ENCODE results near the gene FER1L5. TPM values are rescaled to one million over a fixed set of nuclear protein-coding genes. Genes with fewer than 3 reads are reported as not detected.

Gene FER1L5
- polyA plus RNA-seq, 1 of the 3 experiments (the other 2 are of a cell fraction), result 0.02 TPM

DNA sequence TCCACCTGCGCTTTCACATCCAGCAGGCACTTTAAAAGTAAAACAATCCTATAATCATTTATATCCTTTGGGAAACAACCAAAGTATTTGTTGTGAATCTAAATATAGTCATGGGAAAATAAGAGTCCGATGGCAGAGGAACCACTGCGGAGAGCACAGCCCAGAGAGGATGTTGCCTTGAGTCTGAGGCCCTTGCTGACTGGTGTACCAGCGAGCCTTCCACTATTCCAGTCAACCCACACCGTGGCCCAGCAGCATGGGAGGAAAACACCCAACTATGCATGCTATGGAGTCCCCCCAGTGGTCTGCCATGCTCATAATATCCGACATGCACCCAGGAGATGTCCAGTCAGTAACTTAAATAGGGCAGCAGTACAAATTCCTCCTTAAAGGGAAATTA is 26.0 kb upstream of the FER1L5 start:
- Histone ChIP-seq H3K27me3 (ENCODE audit: insufficient read depth) (no peaks in the 10 kb centered on the region), H3K27ac (ENCODE audit: low read depth in 2 of 2, low read length in 1 of 2) (no peak overlapping the region), H2AFZ (ENCODE audit: low read depth) (no peak overlapping the region), H3K36me3 (replicated peaks in 1 of 2; ENCODE audit: control insufficient read depth in 1 of 2, insufficient read depth in 2 of 2, low read length in 1 of 2) (peaks cover 43% of the 10 kb centered on the region in 2 experiments), H3K4me2 (no peak overlapping the region), H3K79me2 (ENCODE audit: insufficient read depth) (peaks cover 29% of the 10 kb centered on the region), H3K9ac (no peak overlapping the region), H3F3A (replicated peaks; ENCODE audit: insufficient read depth) (no peaks in the 10 kb centered on the region), H3K9me2 (no peaks in the 10 kb centered on the region), H4K20me1 (ENCODE audit: insufficient read depth) (no peaks in the 10 kb centered on the region), H3K4me1 (ENCODE audit: control insufficient read depth in 1 of 2, insufficient read depth in 2 of 2, low read depth in 1 of 2, low read length in 1 of 2) (no peaks in the 10 kb centered on the region), H3K9me3 (no peaks in the 10 kb centered on the region), H3K4me3 (ENCODE audit: low read depth in 2 of 2, low read length in 1 of 2) (no peak overlapping the region)
- no peak for TF ChIP-seq ELF1 (IDR thresholded peaks at IDR 0.05)
- TF ChIP-seq, protein P1, sequence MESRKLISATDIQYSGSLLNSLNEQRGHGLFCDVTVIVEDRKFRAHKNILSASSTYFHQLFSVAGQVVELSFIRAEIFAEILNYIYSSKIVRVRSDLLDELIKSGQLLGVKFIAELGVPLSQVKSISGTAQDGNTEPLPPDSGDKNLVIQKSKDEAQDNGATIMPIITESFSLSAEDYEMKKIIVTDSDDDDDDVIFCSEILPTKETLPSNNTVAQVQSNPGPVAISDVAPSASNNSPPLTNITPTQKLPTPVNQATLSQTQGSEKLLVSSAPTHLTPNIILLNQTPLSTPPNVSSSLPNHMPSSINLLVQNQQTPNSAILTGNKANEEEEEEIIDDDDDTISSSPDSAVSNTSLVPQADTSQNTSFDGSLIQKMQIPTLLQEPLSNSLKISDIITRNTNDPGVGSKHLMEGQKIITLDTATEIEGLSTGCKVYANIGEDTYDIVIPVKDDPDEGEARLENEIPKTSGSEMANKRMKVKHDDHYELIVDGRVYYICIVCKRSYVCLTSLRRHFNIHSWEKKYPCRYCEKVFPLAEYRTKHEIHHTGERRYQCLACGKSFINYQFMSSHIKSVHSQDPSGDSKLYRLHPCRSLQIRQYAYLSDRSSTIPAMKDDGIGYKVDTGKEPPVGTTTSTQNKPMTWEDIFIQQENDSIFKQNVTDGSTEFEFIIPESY (IDR thresholded peaks at IDR 0.05; ENCODE audit: borderline replicate concordance, low read depth), result no peak
- no peak for TF ChIP-seq MXI1 (IDR thresholded peaks at IDR 0.05; ENCODE audit: low read depth, low read length)
- no peak for TF ChIP-seq TAF1 (IDR thresholded peaks at IDR 0.05; ENCODE audit: borderline replicate concordance, low read depth, low read length)
- no peak for TF ChIP-seq GATA2 (CRISPR knock-in tag; IDR thresholded peaks at IDR 0.05)
- no peak for TF ChIP-seq RCOR1 (IDR thresholded peaks at IDR 0.05; ENCODE audit: low read length)
- no peak for TF ChIP-seq EZH2phosphoT487 (IDR thresholded peaks at IDR 0.05; ENCODE audit: borderline replicate concordance, low read depth)
- no peak for TF ChIP-seq MEF2A (IDR thresholded peaks at IDR 0.05; ENCODE audit: borderline replicate concordance, low read depth)
- no peak for TF ChIP-seq FOXJ3 (CRISPR knock-in tag; IDR thresholded peaks at IDR 0.05)
- TF ChIP-seq TEAD4 (IDR thresholded peaks at IDR 0.05; ENCODE audit: borderline replicate concordance, insufficient read depth), result no peak
- TF ChIP-seq SIN3A (IDR thresholded peaks at IDR 0.05; ENCODE audit: borderline replicate concordance, low read depth, low read length), result no peak
- TF ChIP-seq NFIC (IDR thresholded peaks at IDR 0.05; ENCODE audit: borderline replicate concordance), result no peak
- TF ChIP-seq, protein P2, sequence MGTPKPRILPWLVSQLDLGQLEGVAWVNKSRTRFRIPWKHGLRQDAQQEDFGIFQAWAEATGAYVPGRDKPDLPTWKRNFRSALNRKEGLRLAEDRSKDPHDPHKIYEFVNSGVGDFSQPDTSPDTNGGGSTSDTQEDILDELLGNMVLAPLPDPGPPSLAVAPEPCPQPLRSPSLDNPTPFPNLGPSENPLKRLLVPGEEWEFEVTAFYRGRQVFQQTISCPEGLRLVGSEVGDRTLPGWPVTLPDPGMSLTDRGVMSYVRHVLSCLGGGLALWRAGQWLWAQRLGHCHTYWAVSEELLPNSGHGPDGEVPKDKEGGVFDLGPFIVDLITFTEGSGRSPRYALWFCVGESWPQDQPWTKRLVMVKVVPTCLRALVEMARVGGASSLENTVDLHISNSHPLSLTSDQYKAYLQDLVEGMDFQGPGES (IDR thresholded peaks at IDR 0.05; ENCODE audit: low read depth, low read length), result no peak
- CTCF ChIA-PET, result interaction anchor here (1.2 kb wide), 1 partner anchor 208 kb away, joined by 3 read pairs; no protein-coding TSS in a partner anchor
- 94% methylated on average over 6 of the region's 6 CpGs for WGBS (ENCODE audit: low lambda C conversion rate)
- DNase-seq, result no peak
- POLR2A ChIA-PET, result no interaction called here

DNA sequence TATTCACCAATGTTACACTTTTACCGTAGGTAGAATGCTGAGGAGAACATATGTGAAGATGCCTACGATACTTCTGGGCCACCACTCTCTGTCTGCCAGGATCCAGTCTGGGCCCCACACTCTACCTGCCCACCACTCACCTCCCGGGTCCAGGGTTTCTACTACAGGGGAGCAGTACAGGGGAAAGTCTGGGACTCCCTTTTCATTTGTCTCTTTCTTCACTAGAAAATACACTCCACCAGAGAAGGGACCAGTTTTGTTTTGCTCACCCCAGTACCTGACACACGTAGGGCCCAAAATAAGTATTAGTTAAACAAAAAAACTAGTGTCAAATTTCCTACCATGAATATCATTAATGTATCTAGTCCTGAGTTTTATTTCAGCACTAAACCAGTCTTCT is 25.6 kb upstream of the FER1L5 start:
- CTCF ChIA-PET, result no interaction called here
- no peak for TF ChIP-seq GATA2 (CRISPR knock-in tag; IDR thresholded peaks at IDR 0.05)
- no peak for TF ChIP-seq NRF1 (IDR thresholded peaks at IDR 0.05; ENCODE audit: low read depth, low read length)
- TF ChIP-seq, protein P3, sequence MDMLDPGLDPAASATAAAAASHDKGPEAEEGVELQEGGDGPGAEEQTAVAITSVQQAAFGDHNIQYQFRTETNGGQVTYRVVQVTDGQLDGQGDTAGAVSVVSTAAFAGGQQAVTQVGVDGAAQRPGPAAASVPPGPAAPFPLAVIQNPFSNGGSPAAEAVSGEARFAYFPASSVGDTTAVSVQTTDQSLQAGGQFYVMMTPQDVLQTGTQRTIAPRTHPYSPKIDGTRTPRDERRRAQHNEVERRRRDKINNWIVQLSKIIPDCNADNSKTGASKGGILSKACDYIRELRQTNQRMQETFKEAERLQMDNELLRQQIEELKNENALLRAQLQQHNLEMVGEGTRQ (IDR thresholded peaks at IDR 0.05; ENCODE audit: borderline replicate concordance, low read depth, low read length), result no peak
- no peak for TF ChIP-seq MEF2A (IDR thresholded peaks at IDR 0.05; ENCODE audit: borderline replicate concordance, low read depth)
- TF ChIP-seq ELF1 (IDR thresholded peaks at IDR 0.05), result no peak
- no peak for TF ChIP-seq EP300 (IDR thresholded peaks at IDR 0.05; ENCODE audit: borderline replicate concordance in 1 of 2, low read depth in 1 of 2, low read length in 1 of 2)
- TF ChIP-seq, protein P4, sequence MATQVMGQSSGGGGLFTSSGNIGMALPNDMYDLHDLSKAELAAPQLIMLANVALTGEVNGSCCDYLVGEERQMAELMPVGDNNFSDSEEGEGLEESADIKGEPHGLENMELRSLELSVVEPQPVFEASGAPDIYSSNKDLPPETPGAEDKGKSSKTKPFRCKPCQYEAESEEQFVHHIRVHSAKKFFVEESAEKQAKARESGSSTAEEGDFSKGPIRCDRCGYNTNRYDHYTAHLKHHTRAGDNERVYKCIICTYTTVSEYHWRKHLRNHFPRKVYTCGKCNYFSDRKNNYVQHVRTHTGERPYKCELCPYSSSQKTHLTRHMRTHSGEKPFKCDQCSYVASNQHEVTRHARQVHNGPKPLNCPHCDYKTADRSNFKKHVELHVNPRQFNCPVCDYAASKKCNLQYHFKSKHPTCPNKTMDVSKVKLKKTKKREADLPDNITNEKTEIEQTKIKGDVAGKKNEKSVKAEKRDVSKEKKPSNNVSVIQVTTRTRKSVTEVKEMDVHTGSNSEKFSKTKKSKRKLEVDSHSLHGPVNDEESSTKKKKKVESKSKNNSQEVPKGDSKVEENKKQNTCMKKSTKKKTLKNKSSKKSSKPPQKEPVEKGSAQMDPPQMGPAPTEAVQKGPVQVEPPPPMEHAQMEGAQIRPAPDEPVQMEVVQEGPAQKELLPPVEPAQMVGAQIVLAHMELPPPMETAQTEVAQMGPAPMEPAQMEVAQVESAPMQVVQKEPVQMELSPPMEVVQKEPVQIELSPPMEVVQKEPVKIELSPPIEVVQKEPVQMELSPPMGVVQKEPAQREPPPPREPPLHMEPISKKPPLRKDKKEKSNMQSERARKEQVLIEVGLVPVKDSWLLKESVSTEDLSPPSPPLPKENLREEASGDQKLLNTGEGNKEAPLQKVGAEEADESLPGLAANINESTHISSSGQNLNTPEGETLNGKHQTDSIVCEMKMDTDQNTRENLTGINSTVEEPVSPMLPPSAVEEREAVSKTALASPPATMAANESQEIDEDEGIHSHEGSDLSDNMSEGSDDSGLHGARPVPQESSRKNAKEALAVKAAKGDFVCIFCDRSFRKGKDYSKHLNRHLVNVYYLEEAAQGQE (IDR thresholded peaks at IDR 0.05; ENCODE audit: low read depth, low read length), result no peak
- no peak for TF ChIP-seq RFX5 (IDR thresholded peaks at IDR 0.05; ENCODE audit: low read length)
- TF ChIP-seq, protein P5, sequence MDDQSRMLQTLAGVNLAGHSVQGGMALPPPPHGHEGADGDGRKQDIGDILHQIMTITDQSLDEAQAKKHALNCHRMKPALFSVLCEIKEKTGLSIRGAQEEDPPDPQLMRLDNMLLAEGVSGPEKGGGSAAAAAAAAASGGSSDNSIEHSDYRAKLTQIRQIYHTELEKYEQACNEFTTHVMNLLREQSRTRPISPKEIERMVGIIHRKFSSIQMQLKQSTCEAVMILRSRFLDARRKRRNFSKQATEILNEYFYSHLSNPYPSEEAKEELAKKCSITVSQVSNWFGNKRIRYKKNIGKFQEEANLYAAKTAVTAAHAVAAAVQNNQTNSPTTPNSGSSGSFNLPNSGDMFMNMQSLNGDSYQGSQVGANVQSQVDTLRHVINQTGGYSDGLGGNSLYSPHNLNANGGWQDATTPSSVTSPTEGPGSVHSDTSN (IDR thresholded peaks at IDR 0.05), result no peak

More for the DNA sequence above, 25.6 kb upstream of the FER1L5 start:
- Histone ChIP-seq H3K36me3 (replicated peaks in 1 of 2; ENCODE audit: control insufficient read depth in 1 of 2, insufficient read depth in 2 of 2, low read length in 1 of 2) (peaks cover 38 to 39% of the 10 kb centered on the region in 2 experiments), H3K9ac (no peak overlapping the region), H3K27me3 (ENCODE audit: insufficient read depth) (no peaks in the 10 kb centered on the region), H3K79me2 (ENCODE audit: insufficient read depth) (peaks cover 33% of the 10 kb centered on the region), H3K4me3 (ENCODE audit: low read depth in 2 of 2, low read length in 1 of 2) (no peak overlapping the region), H3K9me3 (no peaks in the 10 kb centered on the region), H3F3A (replicated peaks; ENCODE audit: insufficient read depth) (no peaks in the 10 kb centered on the region), H2AFZ (ENCODE audit: low read depth) (no peak overlapping the region), H3K4me2 (no peak overlapping the region), H4K20me1 (ENCODE audit: insufficient read depth) (no peaks in the 10 kb centered on the region), H3K4me1 (ENCODE audit: control insufficient read depth in 1 of 2, insufficient read depth in 2 of 2, low read depth in 1 of 2, low read length in 1 of 2) (no peaks in the 10 kb centered on the region), H3K27ac (ENCODE audit: low read depth in 2 of 2, low read length in 1 of 2) (no peak overlapping the region), H3K9me2 (no peaks in the 10 kb centered on the region)
- no peak for DNase-seq
- POLR2A ChIA-PET, result no interaction called here
- 100% methylated on average over 4 of the region's 4 CpGs for WGBS (ENCODE audit: low lambda C conversion rate)
